HCT116 (cell line): ENCODE data around the gene INPP5F.

Source experiments
- CTCF ChIP-seq, 3 experiments: fragments of 200-600 bp in 1 of 3; sonication (generic) in 1 of 3; IDR thresholded peaks in 2 of 3; conservative IDR thresholded peaks in 1 of 3; 2 replicates each; pipeline ENCODE4 v1.5.1; 2012 to 2017; ENCODE audit warnings: low read depth in 2 of 3, low read length in 2 of 3, antibody characterized with exemption in 1 of 3, borderline replicate concordance in 1 of 3, control low read depth in 1 of 3, mild to moderate bottlenecking in 1 of 3, mixed read lengths in 1 of 3, mixed run types in 1 of 3, moderate library complexity in 1 of 3; ENCODE audit not compliant: insufficient read depth in 1 of 3
- POLR2A ChIP-seq: IDR thresholded peaks from 2 replicates; pipeline ENCODE4 v1.7.0; 2011; ENCODE audit warnings: borderline replicate concordance; ENCODE audit not compliant: insufficient read depth, insufficient read length; ENCODE audit errors: extremely low read depth

- TF ChIP-seq CTCF (IDR thresholded peaks at IDR 0.05 in 2 of 3, conservative IDR thresholded peaks at IDR 0.05 in 1 of 3; ENCODE audit: borderline replicate concordance in 1 of 3, insufficient read depth in 1 of 3, low read depth in 2 of 3, low read length in 2 of 3), result no peak
- no peak for TF ChIP-seq POLR2A
These were observed 29.1 kb downstream of the INPP5F start for GRCh38 chr10:119754936-119755335.
